Measurements from ENCODE around the gene VSTM4. TPM values are rescaled to one million over a fixed set of nuclear protein-coding genes. Genes with fewer than 3 reads are reported as not detected.

Gene VSTM4
- total and polyA plus RNA-seq, 2 experiments from 2014 or later: 9.5 to 12.3 TPM

GRCh38 chr10:49039409-49039808, 75.9 kb downstream of the VSTM4 start:
- WGBS, 2 experiments (ENCODE audit: low coverage in 1 of 2, low lambda C conversion rate in 2 of 2, missing lambda C conversion rate in 2 of 2): 85 to 86% methylated on average over 7 of the region's 7 CpGs
- Histone ChIP-seq H3K9ac (no peak overlapping the region), H2AFZ (no peak overlapping the region), H3K4me3 (no peak overlapping the region), H3K4me1 (ENCODE audit: insufficient read depth) (peaks cover 13% of the 10 kb centered on the region), H3K36me3 (ENCODE audit: low read depth) (no peaks in the 10 kb centered on the region), H3K27ac (no peak overlapping the region), H3F3A (ENCODE audit: insufficient read depth) (peaks cover 19% of the 10 kb centered on the region), H3K9me3 (ENCODE audit: low read depth) (no peaks in the 10 kb centered on the region), H4K20me1 (ENCODE audit: insufficient read depth) (no peaks in the 10 kb centered on the region), H3K27me3 (replicated peaks; ENCODE audit: insufficient read depth) (no peaks in the 10 kb centered on the region), H3K4me2 (ENCODE audit: unreplicated experiment) (no peak overlapping the region), H3K9me2 (ENCODE audit: insufficient read depth) (no peaks in the 10 kb centered on the region), H3K79me2 (ENCODE audit: insufficient read depth) (no peaks in the 10 kb centered on the region)
- DNase-seq: no peak
- in situ Hi-C loops (cut with MboI): no loop called here
- TF ChIP-seq EZH2 (IDR thresholded peaks at IDR 0.05; ENCODE audit: insufficient read depth, poor library complexity, severe bottlenecking) (no peak), EZH2phosphoT487 (IDR thresholded peaks at IDR 0.05; ENCODE audit: insufficient read depth, low read depth) (no peak)

GRCh38 chr10:49038711-49039110, 76.6 kb downstream of the VSTM4 start:
- Histone ChIP-seq H4K20me1 (ENCODE audit: insufficient read depth) (no peaks in the 10 kb centered on the region), H3K9me2 (ENCODE audit: insufficient read depth) (no peaks in the 10 kb centered on the region), H3K9ac (no peak overlapping the region), H3K9me3 (ENCODE audit: low read depth) (no peaks in the 10 kb centered on the region), H3K36me3 (ENCODE audit: low read depth) (no peaks in the 10 kb centered on the region), H3K79me2 (ENCODE audit: insufficient read depth) (no peaks in the 10 kb centered on the region), H3F3A (ENCODE audit: insufficient read depth) (peaks cover 19% of the 10 kb centered on the region), H3K4me1 (ENCODE audit: insufficient read depth) (peaks cover 13% of the 10 kb centered on the region), H3K4me2 (ENCODE audit: unreplicated experiment) (no peak overlapping the region), H3K27ac (no peak overlapping the region), H3K4me3 (no peak overlapping the region), H3K27me3 (replicated peaks; ENCODE audit: insufficient read depth) (no peaks in the 10 kb centered on the region), H2AFZ (no peak overlapping the region)
- in situ Hi-C loops (cut with MboI): no loop called here
- DNase-seq: no peak
- WGBS, 2 experiments (ENCODE audit: low coverage in 1 of 2, low lambda C conversion rate in 2 of 2, missing lambda C conversion rate in 2 of 2): 95 to 99% methylated on average over 5 of the region's 5 CpGs
- no peak for TF ChIP-seq EZH2phosphoT487 (IDR thresholded peaks at IDR 0.05; ENCODE audit: insufficient read depth, low read depth)
- TF ChIP-seq EZH2 (IDR thresholded peaks at IDR 0.05; ENCODE audit: insufficient read depth, poor library complexity, severe bottlenecking): no peak

GRCh38 chr10:49037187-49037586, 78.1 kb downstream of the VSTM4 start:
- WGBS, 2 experiments (ENCODE audit: low coverage in 1 of 2, low lambda C conversion rate in 2 of 2, missing lambda C conversion rate in 2 of 2): 36% methylated on average over 7 of the region's 7 CpGs
- H3F3A ChIP-seq (ENCODE audit: insufficient read depth): peaks cover 19% of the 10 kb centered on the region
- no peaks in the 10 kb centered on the region for H4K20me1 ChIP-seq (ENCODE audit: insufficient read depth)
- DNase-seq: peak; percentile 93
- H2AFZ ChIP-seq: no peak overlapping the region
- peaks cover 13% of the 10 kb centered on the region for H3K4me1 ChIP-seq (ENCODE audit: insufficient read depth)
- H3K4me3 ChIP-seq: peak overlapping the region; percentile 27; the same call in 1 of the 2 replicates
- H3K27ac ChIP-seq: peak overlapping the region; percentile 28
- in situ Hi-C loops (cut with MboI): no loop called here
- TF ChIP-seq EZH2phosphoT487 (IDR thresholded peaks at IDR 0.05; ENCODE audit: insufficient read depth, low read depth): no peak
- no peak for TF ChIP-seq EZH2 (IDR thresholded peaks at IDR 0.05; ENCODE audit: insufficient read depth, poor library complexity, severe bottlenecking)
- H3K9me2 ChIP-seq (ENCODE audit: insufficient read depth): no peaks in the 10 kb centered on the region
- no peaks in the 10 kb centered on the region for H3K9me3 ChIP-seq (ENCODE audit: low read depth)
- H3K27me3 ChIP-seq (replicated peaks; ENCODE audit: insufficient read depth): no peaks in the 10 kb centered on the region
- H3K36me3 ChIP-seq (ENCODE audit: low read depth): no peaks in the 10 kb centered on the region
- peak overlapping the region; percentile 47 for H3K4me2 ChIP-seq (ENCODE audit: unreplicated experiment)
- no peak overlapping the region for H3K9ac ChIP-seq
- H3K79me2 ChIP-seq (ENCODE audit: insufficient read depth): no peaks in the 10 kb centered on the region

GRCh38 chr10:49036638-49037037, 78.7 kb downstream of the VSTM4 start:
- H3K27ac ChIP-seq: peak overlapping the region; percentile 28
- H4K20me1 ChIP-seq (ENCODE audit: insufficient read depth): no peaks in the 10 kb centered on the region
- in situ Hi-C loops (cut with MboI): no loop called here

GRCh38 chr10:49035920-49036319, 79.4 kb downstream of the VSTM4 start:
- H3K9ac ChIP-seq: no peak overlapping the region
- no peak for DNase-seq
- WGBS, 2 experiments (ENCODE audit: low coverage in 1 of 2, low lambda C conversion rate in 2 of 2, missing lambda C conversion rate in 2 of 2): 88 to 91% methylated on average over 8 of the region's 8 CpGs
- no peaks in the 10 kb centered on the region for H3K9me2 ChIP-seq (ENCODE audit: insufficient read depth)
- peaks cover 19% of the 10 kb centered on the region for H3F3A ChIP-seq (ENCODE audit: insufficient read depth)
- no peaks in the 10 kb centered on the region for H3K9me3 ChIP-seq (ENCODE audit: low read depth)
- no peaks in the 10 kb centered on the region for H3K79me2 ChIP-seq (ENCODE audit: insufficient read depth)
- H3K36me3 ChIP-seq (ENCODE audit: low read depth): no peaks in the 10 kb centered on the region
- in situ Hi-C loops (cut with MboI): no loop called here
- H3K4me2 ChIP-seq (ENCODE audit: unreplicated experiment): no peak overlapping the region
- H3K27ac ChIP-seq: no peak overlapping the region
- no peaks in the 10 kb centered on the region for H4K20me1 ChIP-seq (ENCODE audit: insufficient read depth)
- H3K4me3 ChIP-seq: no peak overlapping the region
- H3K27me3 ChIP-seq (replicated peaks; ENCODE audit: insufficient read depth): no peaks in the 10 kb centered on the region
- H3K4me1 ChIP-seq (ENCODE audit: insufficient read depth): peaks cover 13% of the 10 kb centered on the region
- no peak overlapping the region for H2AFZ ChIP-seq
- TF ChIP-seq EZH2phosphoT487 (IDR thresholded peaks at IDR 0.05; ENCODE audit: insufficient read depth, low read depth): no peak
- TF ChIP-seq EZH2 (IDR thresholded peaks at IDR 0.05; ENCODE audit: insufficient read depth, poor library complexity, severe bottlenecking): no peak

More at GRCh38 chr10:49036638-49037037, 78.7 kb downstream of the VSTM4 start:
- Histone ChIP-seq H3K9ac (no peak overlapping the region), H3K4me3 (peak overlapping the region; percentile 27; the same call in 1 of the 2 replicates), H3K9me3 (ENCODE audit: low read depth) (no peaks in the 10 kb centered on the region), H3F3A (ENCODE audit: insufficient read depth) (peaks cover 19% of the 10 kb centered on the region), H2AFZ (no peak overlapping the region), H3K79me2 (ENCODE audit: insufficient read depth) (no peaks in the 10 kb centered on the region), H3K27me3 (replicated peaks; ENCODE audit: insufficient read depth) (no peaks in the 10 kb centered on the region), H3K4me1 (ENCODE audit: insufficient read depth) (peaks cover 13% of the 10 kb centered on the region), H3K4me2 (ENCODE audit: unreplicated experiment) (peak overlapping the region; percentile 47), H3K36me3 (ENCODE audit: low read depth) (no peaks in the 10 kb centered on the region), H3K9me2 (ENCODE audit: insufficient read depth) (no peaks in the 10 kb centered on the region)
- no peak for DNase-seq
- WGBS, 2 experiments (ENCODE audit: low coverage in 1 of 2, low lambda C conversion rate in 2 of 2, missing lambda C conversion rate in 2 of 2): 71 to 77% methylated on average over 3 of the region's 3 CpGs
- TF ChIP-seq EZH2phosphoT487 (IDR thresholded peaks at IDR 0.05; ENCODE audit: insufficient read depth, low read depth) (no peak), EZH2 (IDR thresholded peaks at IDR 0.05; ENCODE audit: insufficient read depth, poor library complexity, severe bottlenecking) (no peak)
